Small intestine (tissue), 7 donors: ENCODE measurements around the gene NUP205. TPM values are rescaled to one million over a fixed set of nuclear protein-coding genes. Genes with fewer than 3 reads are reported as not detected.

Source experiments
- DNase-seq, 2 donors: peaks; one replicate each; pipeline versions ENCODE4 v3.0.0 to v3.0.0-alpha.2; 2013
- FAIRE-seq: peaks from 2 replicates; lab custom pipeline; 2012; peaks lifted over from hg19 to GRCh38; lab: Jason Lieb, UNC
- H3K27ac ChIP-seq, 3 donors: one replicate each; pipeline ENCODE4 v1.5.1; 2013; ENCODE audit warnings: low read length in 2 of 3, mild to moderate bottlenecking in 2 of 3, control low read depth in 1 of 3, inconsistent platforms in 1 of 3, low read depth in 1 of 3, moderate library complexity in 1 of 3
- H3K27me3 ChIP-seq, 3 donors: one replicate each; pipeline ENCODE4 v1.6.1; 2013; ENCODE audit warnings: low read length in 3 of 3, inconsistent platforms in 1 of 3; ENCODE audit not compliant: control insufficient read depth in 3 of 3, insufficient read depth in 3 of 3
- H3K36me3 ChIP-seq, 3 donors: one replicate each; pipeline ENCODE4 v1.6.1; 2013; ENCODE audit warnings: low read length in 3 of 3, inconsistent platforms in 1 of 3, low read depth in 1 of 3, mild to moderate bottlenecking in 1 of 3, moderate library complexity in 1 of 3; ENCODE audit not compliant: control insufficient read depth in 3 of 3, insufficient read depth in 2 of 3
- H3K4me1 ChIP-seq, 3 donors: one replicate each; pipeline ENCODE4 v1.6.1; 2013; ENCODE audit warnings: low read length in 2 of 3, inconsistent platforms in 1 of 3, low read depth in 1 of 3, mild to moderate bottlenecking in 1 of 3, moderate library complexity in 1 of 3; ENCODE audit not compliant: control insufficient read depth in 3 of 3, insufficient read depth in 2 of 3
- H3K4me3 ChIP-seq, 3 donors: one replicate each; pipeline ENCODE4 v1.5.1; 2013; ENCODE audit warnings: low read length in 3 of 3, control low read depth in 1 of 3, inconsistent platforms in 1 of 3, low read depth in 1 of 3, mild to moderate bottlenecking in 1 of 3, moderate library complexity in 1 of 3
- H3K9me3 ChIP-seq, 2 donors: one replicate each; pipeline ENCODE4 v1.6.1; 2013; ENCODE audit warnings: low read depth in 1 of 2, low read length in 1 of 2; ENCODE audit not compliant: control insufficient read depth in 2 of 2, insufficient read depth in 1 of 2
- WGBS, 3 donors: extraction: QIAGEN DNeasy Blood & Tissue Kit; methylation state at CpG; one replicate each; pipeline ENCODE4 v1.1.7; 2013; 5-methylcytosine and 5-hydroxymethylcytosine counted together
- polyA plus RNA-seq, 4 donors: library from polyadenylated mRNA; stranded (reverse) in 3 of 4; unstranded in 1 of 4; fragments of 200-250 nt in 3 of 4; fragments of 120-200 nt in 1 of 4; gene quantifications; one replicate each; pipeline versions ENCODE4 v1.2.1 to v1.2.3, GENCODE V29; 2013
- donor health status: healthy with polysubstance abuse.
- donor health status: control.
- donor health status: control.
- donor health status: Bipolar disorder and iron deficiency.
- donor health status: healthy.

NUP205 gene
- polyA plus RNA-seq, 4 donors = 17.6 to 37.9 (median 25.6) TPM

DNA sequence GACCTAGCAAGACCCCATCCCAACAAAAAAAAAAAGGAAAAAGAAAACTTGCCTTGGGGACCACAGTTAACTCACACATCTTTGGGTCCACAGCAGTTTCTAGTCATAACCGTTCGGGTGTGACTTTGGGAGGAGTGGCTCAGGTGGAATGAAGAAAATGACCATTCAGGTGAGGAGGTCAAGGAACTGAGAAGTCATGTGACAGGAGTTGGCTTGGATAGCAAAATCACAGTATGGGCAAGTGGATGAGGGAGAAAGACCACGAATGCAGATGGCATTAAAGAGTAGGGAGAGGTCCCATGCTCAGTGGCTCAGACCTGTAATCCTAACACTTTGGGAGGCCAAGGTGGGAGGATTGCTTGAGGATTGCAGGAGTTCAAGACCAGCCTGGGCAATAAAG, 30.7 kb upstream of the NUP205 start:
- 72 to 88% (median 87%) methylated on average over 3 of the region's 3 CpGs for WGBS, 3 donors
- no peaks in the 10 kb centered on the region for H3K27me3 ChIP-seq
- FAIRE-seq (no peak), DNase-seq (no peak)
- no peaks in the 10 kb centered on the region for H3K4me1 ChIP-seq
- no peak overlapping the region for H3K27ac ChIP-seq
- no peak overlapping the region for H3K4me3 ChIP-seq
- no peaks in the 10 kb centered on the region for H3K36me3 ChIP-seq
- peaks cover 0 to 2% of the 10 kb centered on the region in 2 donors for H3K9me3 ChIP-seq

DNA sequence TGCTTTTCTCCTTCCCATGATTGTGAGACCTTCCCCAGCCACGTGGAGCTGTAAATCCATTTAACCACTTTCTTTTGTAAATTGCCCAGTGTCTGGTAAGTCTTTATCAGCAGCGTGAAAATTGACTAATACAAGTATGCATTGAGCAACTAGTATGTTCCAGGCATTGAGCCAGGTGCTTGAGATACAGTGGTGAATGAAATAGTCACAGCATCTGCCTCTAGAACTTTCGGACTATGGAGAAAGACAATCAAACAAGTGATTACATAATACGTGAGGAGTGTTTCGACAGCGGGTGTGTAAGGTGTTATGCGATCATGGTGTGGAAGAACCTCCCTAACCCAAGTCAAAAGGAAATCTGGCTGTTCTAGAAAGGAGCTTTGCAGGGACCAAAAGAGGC, 21.6 kb upstream of the NUP205 start:
- DNase-seq (peak in 1 of 2 donors; percentile 6), FAIRE-seq (no peak)
- H3K27ac ChIP-seq = no peak overlapping the region
- no peaks in the 10 kb centered on the region for H3K36me3 ChIP-seq
- WGBS, 3 donors = 57 to 62% (median 60%) methylated on average over 7 of the region's 7 CpGs
- no peaks in the 10 kb centered on the region for H3K27me3 ChIP-seq
- H3K9me3 ChIP-seq = no peaks in the 10 kb centered on the region
- no peak overlapping the region for H3K4me3 ChIP-seq
- no peaks in the 10 kb centered on the region for H3K4me1 ChIP-seq

DNA sequence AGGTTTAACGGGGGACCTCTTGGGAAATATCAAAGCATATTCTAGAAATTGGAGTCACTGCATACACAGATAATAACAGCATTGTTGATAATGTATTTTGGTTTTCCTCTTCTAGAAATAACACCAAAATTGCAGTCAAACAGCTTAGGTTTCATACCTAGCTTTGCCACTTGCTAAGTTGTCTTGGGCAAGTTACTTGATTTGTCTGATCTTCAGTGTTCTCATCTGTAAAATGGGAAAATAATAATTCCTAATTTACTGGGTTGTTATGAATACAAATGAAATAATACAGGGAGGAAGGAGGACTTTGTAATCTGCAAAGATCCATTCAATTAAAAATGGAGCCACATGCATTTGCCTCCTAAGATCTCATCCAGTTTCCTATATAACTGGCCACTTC, 20.3 kb upstream of the NUP205 start:
- Histone ChIP-seq H3K4me3 (no peak overlapping the region), H3K27me3 (no peaks in the 10 kb centered on the region), H3K9me3 (no peaks in the 10 kb centered on the region), H3K27ac (no peak overlapping the region), H3K36me3 (no peaks in the 10 kb centered on the region), H3K4me1 (no peaks in the 10 kb centered on the region)
- 83 to 91% (median 89%) methylated on average over 1 of the region's 1 CpG for WGBS, 3 donors
- FAIRE-seq (no peak), DNase-seq (no peak)

DNA sequence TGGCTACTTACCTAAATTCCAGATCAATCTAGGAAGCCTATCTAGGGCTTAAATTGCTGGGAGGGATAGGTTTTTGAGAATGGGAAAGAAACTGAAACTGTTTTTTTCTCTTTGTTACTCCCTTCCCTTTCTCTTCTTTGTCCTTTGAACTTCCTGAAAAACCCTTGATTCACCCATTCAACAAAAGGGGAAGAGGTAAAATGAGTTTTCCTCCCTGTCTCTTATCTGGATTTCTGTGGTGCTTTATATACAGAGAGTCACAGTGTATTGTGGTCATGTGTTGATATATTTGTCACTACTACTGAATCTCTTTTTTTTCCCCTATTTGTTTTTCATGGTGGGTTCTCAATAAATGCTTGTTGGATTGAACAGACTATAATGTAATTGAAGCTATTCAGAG, 19.8 kb upstream of the NUP205 start:
- FAIRE-seq (no peak), DNase-seq (peak; percentile 15 to 29)
- Histone ChIP-seq H3K36me3 (no peaks in the 10 kb centered on the region), H3K4me3 (no peak overlapping the region), H3K9me3 (no peaks in the 10 kb centered on the region), H3K4me1 (no peaks in the 10 kb centered on the region), H3K27ac (no peak overlapping the region), H3K27me3 (no peaks in the 10 kb centered on the region)

DNA sequence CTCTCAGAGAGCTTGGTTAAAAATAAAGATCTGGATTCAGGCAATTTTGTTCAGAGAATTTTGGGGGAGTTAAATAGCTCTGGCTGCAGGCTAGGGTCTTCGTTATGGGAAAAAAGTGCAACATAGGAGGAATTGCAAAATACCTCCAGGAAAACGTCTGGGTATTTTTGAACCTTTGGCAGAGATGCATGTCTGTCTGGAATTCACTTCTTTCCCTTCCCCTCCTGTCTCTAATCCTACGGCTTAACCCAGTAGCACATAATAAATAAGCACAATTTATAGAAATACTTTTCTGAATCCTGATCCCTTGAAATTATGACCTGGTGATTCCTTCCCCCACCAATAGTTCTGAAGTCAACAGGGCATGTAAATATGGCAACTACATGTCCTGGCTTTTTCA, 19.3 kb upstream of the NUP205 start:
- DNase-seq = no peak
- no peak overlapping the region for H3K27ac ChIP-seq
- no peaks in the 10 kb centered on the region for H3K9me3 ChIP-seq
- no peak overlapping the region for H3K4me3 ChIP-seq
- 47 to 65% (median 64%) methylated on average over 3 of the region's 3 CpGs for WGBS, 3 donors
- no peak for FAIRE-seq
- H3K4me1 ChIP-seq = no peaks in the 10 kb centered on the region
- H3K36me3 ChIP-seq = no peaks in the 10 kb centered on the region
- H3K27me3 ChIP-seq = no peaks in the 10 kb centered on the region

DNA sequence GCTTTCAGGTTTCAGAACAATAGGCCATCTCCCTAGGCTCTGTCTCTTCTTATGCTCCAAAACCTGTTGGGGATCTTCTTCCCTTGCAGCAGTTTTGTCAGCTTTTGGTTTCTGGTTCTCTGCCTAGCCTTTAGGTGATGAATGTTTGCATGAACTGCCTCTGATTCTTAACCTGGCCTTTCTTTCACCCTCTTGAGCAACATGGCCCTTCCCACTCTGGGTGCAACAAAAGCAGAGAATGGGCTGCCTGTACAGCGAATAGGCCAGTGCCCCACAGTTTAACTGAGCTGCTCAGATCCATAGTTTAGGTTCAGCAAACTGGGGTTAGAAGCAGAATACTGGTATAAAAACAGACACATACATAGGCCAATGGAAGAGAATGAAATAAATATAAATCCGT, 18.1 kb upstream of the NUP205 start:
- Histone ChIP-seq H3K27me3 (no peaks in the 10 kb centered on the region), H3K27ac (no peak overlapping the region), H3K9me3 (no peaks in the 10 kb centered on the region), H3K36me3 (no peaks in the 10 kb centered on the region), H3K4me3 (no peak overlapping the region), H3K4me1 (no peaks in the 10 kb centered on the region)
- 84 to 93% (median 85%) methylated on average over 2 of the region's 2 CpGs for WGBS, 3 donors
- no peak for FAIRE-seq
- DNase-seq = no peak

DNA sequence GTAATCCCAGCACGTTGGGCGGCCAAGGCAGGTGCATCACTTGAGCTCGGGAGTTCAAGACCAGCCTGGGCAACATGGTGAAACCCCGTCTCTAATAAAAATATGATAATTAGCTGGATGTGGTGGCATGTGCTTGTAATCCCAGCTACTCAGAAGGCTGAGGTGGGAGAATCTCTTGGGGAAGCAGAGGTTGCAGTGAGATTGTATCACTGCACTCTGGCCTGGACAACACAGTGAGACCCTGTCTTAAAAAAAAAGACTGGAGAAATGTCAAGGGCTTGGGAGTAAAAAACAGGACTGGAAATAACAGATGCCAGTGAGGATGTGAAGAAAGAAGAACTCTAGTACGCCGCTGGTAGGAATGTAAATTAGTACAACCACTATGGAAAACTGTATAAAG, 16.7 kb upstream of the NUP205 start:
- no peak overlapping the region for H3K4me3 ChIP-seq
- no peaks in the 10 kb centered on the region for H3K36me3 ChIP-seq
- DNase-seq (no peak), FAIRE-seq (no peak)
- H3K27me3 ChIP-seq = no peaks in the 10 kb centered on the region
- no peak overlapping the region for H3K27ac ChIP-seq
- no peaks in the 10 kb centered on the region for H3K9me3 ChIP-seq
- 94 to 97% (median 94%) methylated on average over 6 of the region's 6 CpGs for WGBS, 3 donors
- H3K4me1 ChIP-seq = no peaks in the 10 kb centered on the region

DNA sequence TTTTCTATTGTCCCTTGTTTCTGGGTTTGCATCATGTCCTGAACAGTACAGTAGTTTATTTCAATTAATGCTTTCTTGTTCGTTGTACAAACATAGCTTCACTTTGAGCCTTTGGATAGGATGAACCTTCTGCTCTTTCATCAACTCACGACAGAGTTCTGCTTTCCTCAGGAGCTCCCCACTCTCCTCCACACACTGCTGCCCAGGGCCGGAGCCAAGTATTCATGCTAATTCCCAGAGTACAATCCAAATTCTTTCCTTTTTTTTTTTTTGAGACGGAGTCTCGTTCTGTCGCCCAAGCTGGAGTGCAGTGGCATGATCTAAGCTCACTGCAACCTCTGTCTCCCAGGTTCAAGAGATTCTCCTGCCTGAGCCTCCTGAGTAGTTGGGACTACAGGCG, 7.5 kb upstream of the NUP205 start:
- Histone ChIP-seq H3K27ac (no peak overlapping the region), H3K36me3 (no peaks in the 10 kb centered on the region), H3K4me1 (no peaks in the 10 kb centered on the region), H3K4me3 (no peak overlapping the region), H3K9me3 (no peaks in the 10 kb centered on the region), H3K27me3 (no peaks in the 10 kb centered on the region)
- DNase-seq = no peak
- FAIRE-seq = no peak
- 74 to 86% (median 86%) methylated on average over 7 of the region's 7 CpGs for WGBS, 3 donors

DNA sequence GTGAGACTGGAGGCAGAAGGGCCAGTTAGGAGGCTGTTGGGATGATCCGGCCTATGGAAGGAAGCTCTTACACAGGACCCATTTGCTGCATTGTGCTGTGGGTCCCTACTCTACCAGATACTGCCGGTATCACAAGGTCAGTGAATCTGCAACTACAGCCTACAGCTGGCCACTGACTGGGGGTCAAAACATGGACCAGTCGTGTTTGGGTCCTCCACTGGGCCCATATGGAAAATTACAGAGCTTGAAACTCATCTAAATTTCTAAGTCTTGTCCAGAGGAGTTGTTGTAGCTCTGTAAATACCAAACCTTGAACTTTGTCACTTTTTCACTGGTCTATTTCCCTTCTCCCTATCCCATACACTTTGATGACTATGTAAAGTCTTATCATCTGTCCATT, 5.6 kb upstream of the NUP205 start:
- Histone ChIP-seq H3K27ac (no peak overlapping the region), H3K36me3 (no peaks in the 10 kb centered on the region), H3K27me3 (no peaks in the 10 kb centered on the region), H3K9me3 (no peaks in the 10 kb centered on the region), H3K4me3 (no peak overlapping the region), H3K4me1 (no peaks in the 10 kb centered on the region)
- DNase-seq (no peak), FAIRE-seq (no peak)
- 51 to 72% (median 60%) methylated on average over 3 of the region's 3 CpGs for WGBS, 3 donors
